H9 (cell line): ENCODE results near the gene RASL12. TPM values are rescaled to one million over a fixed set of nuclear protein-coding genes. Genes with fewer than 3 reads are reported as not detected.

Source experiments
- DNase-seq: peaks from one replicate; pipeline ENCODE4 v3.0.0-alpha.2; 2017
- H2AFZ ChIP-seq: one replicate; pipeline ENCODE4 v1.6.1; 2013; ENCODE audit warnings: mild to moderate bottlenecking, low read length, control low read depth, moderate library complexity
- H2AK5ac ChIP-seq: 2 replicates; pipeline ENCODE4 v1.6.1; 2013; ENCODE audit warnings: low read length, control low read depth, mixed read lengths; ENCODE audit not compliant: insufficient read length
- H2BK120ac ChIP-seq: one replicate; pipeline ENCODE4 v1.6.1; 2013; ENCODE audit warnings: low read depth, mild to moderate bottlenecking, low read length, control low read depth, inconsistent platforms; ENCODE audit not compliant: poor library complexity, severe bottlenecking
- H2BK12ac ChIP-seq: 2 replicates; pipeline ENCODE4 v1.6.1; 2013; ENCODE audit warnings: low read length, control low read depth, mixed read lengths, low read depth; ENCODE audit not compliant: insufficient read length
- H2BK15ac ChIP-seq: 2 replicates; pipeline ENCODE4 v1.6.1; 2013; ENCODE audit warnings: low read depth, low read length, control low read depth
- H2BK20ac ChIP-seq: one replicate; pipeline ENCODE4 v1.6.1; 2013; ENCODE audit warnings: low read depth, mild to moderate bottlenecking, low read length, control low read depth, inconsistent platforms; ENCODE audit not compliant: poor library complexity, severe bottlenecking
- H2BK5ac ChIP-seq: 2 replicates; pipeline ENCODE4 v1.6.1; 2013; ENCODE audit warnings: low read length, control low read depth, mixed read lengths; ENCODE audit not compliant: insufficient read length
- H3K14ac ChIP-seq: 2 replicates; pipeline ENCODE4 v1.6.1; 2013; ENCODE audit warnings: low read length, control low read depth; ENCODE audit not compliant: insufficient read depth
- H3K18ac ChIP-seq: 2 replicates; pipeline ENCODE4 v1.6.1; 2013; ENCODE audit warnings: low read depth, mild to moderate bottlenecking, mixed read lengths, low read length, control low read depth; ENCODE audit not compliant: insufficient read length
- H3K23ac ChIP-seq: 2 replicates; pipeline ENCODE4 v1.6.1; 2013; ENCODE audit warnings: low read length, control low read depth, mixed read lengths, low read depth; ENCODE audit not compliant: insufficient read length
- H3K23me2 ChIP-seq: 2 replicates; pipeline ENCODE4 v1.6.1; 2013; ENCODE audit warnings: low read depth, mild to moderate bottlenecking, mixed read lengths, low read length, control low read depth; ENCODE audit not compliant: insufficient read length, poor library complexity, severe bottlenecking
- H3K27ac ChIP-seq: 2 replicates; pipeline ENCODE4 v1.5.1; 2013; ENCODE audit warnings: low read length, control low read depth, mixed read lengths, low read depth; ENCODE audit not compliant: insufficient read length
- H3K27me3 ChIP-seq: 2 replicates; pipeline ENCODE4 v1.6.1; 2013; ENCODE audit warnings: low read length, control low read depth, inconsistent platforms; ENCODE audit not compliant: insufficient read depth
- H3K4ac ChIP-seq: 2 replicates; pipeline ENCODE4 v1.6.1; 2013; ENCODE audit warnings: low read depth, mild to moderate bottlenecking, control low read depth, inconsistent platforms, low read length, moderate library complexity
- H3K4me1 ChIP-seq: 2 replicates; pipeline ENCODE4 v1.6.1; 2013; ENCODE audit warnings: low read length, control low read depth, inconsistent platforms; ENCODE audit not compliant: insufficient read depth
- H3K4me2 ChIP-seq: 2 replicates; pipeline ENCODE4 v1.6.1; 2013; ENCODE audit warnings: low read length, control low read depth, mixed read lengths; ENCODE audit not compliant: insufficient read length, insufficient read depth
- H3K56ac ChIP-seq: 2 replicates; pipeline ENCODE4 v1.6.1; 2013; ENCODE audit warnings: low read depth, mild to moderate bottlenecking, mixed read lengths, low read length, control low read depth; ENCODE audit not compliant: insufficient read length
- H3K79me1 ChIP-seq: 2 replicates; pipeline ENCODE4 v1.6.1; 2013; ENCODE audit warnings: low read depth, mild to moderate bottlenecking, moderate library complexity, low read length, control low read depth, inconsistent platforms; ENCODE audit not compliant: insufficient read depth, poor library complexity, severe bottlenecking
- H3K79me2 ChIP-seq: 2 replicates; pipeline ENCODE4 v1.6.1; 2013; ENCODE audit warnings: low read length, control low read depth, inconsistent platforms; ENCODE audit not compliant: insufficient read depth
- H3K9ac ChIP-seq: 2 replicates; pipeline ENCODE4 v1.6.1; 2013; ENCODE audit warnings: low read length, control low read depth, mixed read lengths; ENCODE audit not compliant: insufficient read length; ENCODE audit errors: extremely low read depth
- H3K9me3 ChIP-seq: one replicate; pipeline ENCODE4 v1.6.1; 2013; ENCODE audit warnings: low read depth, low read length, inconsistent platforms; ENCODE audit not compliant: control insufficient read depth
- H3T11ph ChIP-seq: one replicate; pipeline ENCODE4 v1.6.1; 2013; ENCODE audit warnings: mild to moderate bottlenecking, low read length, control low read depth, inconsistent platforms
- H4K20me1 ChIP-seq: one replicate; pipeline ENCODE4 v1.6.1; 2013; ENCODE audit not compliant: control insufficient read depth, insufficient read length, insufficient read depth
- H4K5ac ChIP-seq: 2 replicates; pipeline ENCODE4 v1.6.1; 2013; ENCODE audit warnings: low read depth, mild to moderate bottlenecking, mixed read lengths, low read length, control low read depth; ENCODE audit not compliant: insufficient read length
- H4K8ac ChIP-seq: replicated peaks from 2 replicates; pipeline ENCODE4 v1.6.1; 2013; ENCODE audit warnings: low read length, control low read depth, mixed read lengths, low read depth; ENCODE audit not compliant: insufficient read length
- H4K91ac ChIP-seq: 2 replicates; pipeline ENCODE4 v1.6.1; 2013; ENCODE audit warnings: low read depth, mild to moderate bottlenecking, moderate library complexity, mixed read lengths, low read length, control low read depth; ENCODE audit not compliant: insufficient read length
- H3K27ac Mint-ChIP-seq, 3 experiments: 2 replicates in 2 of 3; 3 replicates in 1 of 3; pipeline ENCODE4 v1.8.0; 2020 to 2021; ENCODE audit warnings: mixed read lengths in 3 of 3, mild to moderate bottlenecking in 1 of 3, moderate library complexity in 1 of 3
- H3K27me3 Mint-ChIP-seq: 2 replicates; pipeline ENCODE4 v1.8.0; 2021; ENCODE audit warnings: low read depth, mild to moderate bottlenecking, moderate library complexity, mixed read lengths
- H3K36me3 Mint-ChIP-seq, 3 experiments: 2 replicates in 2 of 3; 3 replicates in 1 of 3; pipeline ENCODE4 v1.8.0; 2020 to 2021; ENCODE audit warnings: low read depth in 3 of 3, mixed read lengths in 3 of 3; ENCODE audit not compliant: insufficient read depth in 1 of 3
- H3K4me1 Mint-ChIP-seq, 2 experiments: 2 replicates each; pipeline ENCODE4 v1.8.0; 2020; ENCODE audit warnings: mixed read lengths in 2 of 2
- H3K4me3 Mint-ChIP-seq, 2 experiments: 2 replicates in 1 of 2; 3 replicates in 1 of 2; pipeline ENCODE4 v1.8.0; 2020 to 2021; ENCODE audit warnings: mild to moderate bottlenecking in 2 of 2, mixed read lengths in 2 of 2, moderate library complexity in 1 of 2
- H3K9me3 Mint-ChIP-seq, 2 experiments: 2 replicates in 1 of 2; 3 replicates in 1 of 2; pipeline ENCODE4 v1.8.0; 2020; ENCODE audit warnings: mild to moderate bottlenecking in 2 of 2, mixed read lengths in 2 of 2, moderate library complexity in 1 of 2
- WGBS: extraction: QIAGEN DNeasy Blood & Tissue Kit; methylation state at CpG from one replicate; pipeline ENCODE4 v1.1.7; 2013; ENCODE audit warnings: missing lambda C conversion rate, low lambda C conversion rate, mixed read lengths; ENCODE audit not compliant: insufficient read length; ENCODE audit errors: extremely low coverage; 5-methylcytosine and 5-hydroxymethylcytosine counted together
- total RNA-seq: library from RNA; stranded (reverse); gene quantifications from 2 replicates; pipeline ENCODE4 v1.2.1, GENCODE V29; 2021
- TF ChIP-seq, protein P1 (sequence below): fragments of 200-600 bp; sonication (generic); conservative IDR thresholded peaks from 3 replicates; pipeline ENCODE4 v1.8.0; 2021; ENCODE audit warnings: antibody characterized with exemption, mild to moderate bottlenecking

The RASL12 gene
- total RNA-seq, 1 experiment from 2014 or later, result 7.5 TPM

DNA sequence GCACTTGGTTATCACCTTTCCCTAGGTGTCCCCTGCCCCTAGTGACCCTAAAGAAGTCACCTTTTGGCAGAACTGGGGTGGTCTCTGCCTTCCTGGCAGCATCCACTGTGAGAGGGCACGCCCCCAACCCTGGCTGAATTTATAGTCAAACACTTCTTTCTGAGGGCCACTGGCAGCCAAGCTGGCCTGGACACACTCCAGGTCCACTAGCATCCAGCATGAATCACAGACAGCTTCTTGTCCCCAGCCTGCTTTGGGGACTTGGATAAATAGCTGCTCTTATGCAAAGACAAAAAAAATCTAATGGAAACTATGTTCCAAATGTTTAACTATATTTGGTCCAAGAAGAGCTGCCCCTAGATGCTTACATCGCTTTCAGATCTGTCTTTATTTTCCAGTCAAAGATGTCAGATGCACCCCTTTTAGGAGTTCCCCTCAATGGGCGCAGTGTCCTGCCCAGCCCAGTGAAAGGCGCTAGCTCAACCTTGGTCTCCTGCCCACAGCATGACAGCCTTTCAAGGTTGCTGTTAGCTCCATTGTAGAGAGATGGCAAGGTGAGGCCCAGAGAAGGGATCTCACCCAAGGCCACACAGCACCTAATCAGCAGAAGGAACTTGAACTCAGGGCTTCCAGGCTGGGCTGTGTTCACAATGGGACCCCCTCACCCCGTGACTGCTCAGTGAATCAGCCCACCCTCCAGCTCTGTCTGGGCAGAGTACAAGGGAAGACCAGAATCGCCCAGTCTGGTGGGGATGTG is 7.0 kb downstream of the RASL12 start:
- H3K79me1 ChIP-seq, result no peaks in the 10 kb centered on the region
- no peaks in the 10 kb centered on the region for H3K27me3 ChIP-seq
- no peak overlapping the region for H2BK120ac ChIP-seq
- no peaks in the 10 kb centered on the region for H3K23me2 ChIP-seq
- no peak overlapping the region for H2BK15ac ChIP-seq
- Mint-ChIP-seq H3K36me3 (peaks cover 0 to 6% (median 6%) of the 10 kb centered on the region in 3 experiments; a peak in 3 of 7 replicates), H3K9me3 (no peaks in the 10 kb centered on the region), H3K27me3 (no peaks in the 10 kb centered on the region), H3K4me1 (peaks cover 6 to 8% of the 10 kb centered on the region in 2 experiments), H3K4me3 (no peak overlapping the region), H3K27ac (no peak overlapping the region)
- H2BK12ac ChIP-seq, result no peak overlapping the region
- no peak overlapping the region for H3T11ph ChIP-seq
- no peak overlapping the region for H2AK5ac ChIP-seq
- H3K14ac ChIP-seq, result no peak overlapping the region
- H3K23ac ChIP-seq, result no peak overlapping the region
- H3K27ac ChIP-seq, result no peak overlapping the region
- H3K79me2 ChIP-seq, result no peaks in the 10 kb centered on the region
- TF ChIP-seq, protein P1, sequence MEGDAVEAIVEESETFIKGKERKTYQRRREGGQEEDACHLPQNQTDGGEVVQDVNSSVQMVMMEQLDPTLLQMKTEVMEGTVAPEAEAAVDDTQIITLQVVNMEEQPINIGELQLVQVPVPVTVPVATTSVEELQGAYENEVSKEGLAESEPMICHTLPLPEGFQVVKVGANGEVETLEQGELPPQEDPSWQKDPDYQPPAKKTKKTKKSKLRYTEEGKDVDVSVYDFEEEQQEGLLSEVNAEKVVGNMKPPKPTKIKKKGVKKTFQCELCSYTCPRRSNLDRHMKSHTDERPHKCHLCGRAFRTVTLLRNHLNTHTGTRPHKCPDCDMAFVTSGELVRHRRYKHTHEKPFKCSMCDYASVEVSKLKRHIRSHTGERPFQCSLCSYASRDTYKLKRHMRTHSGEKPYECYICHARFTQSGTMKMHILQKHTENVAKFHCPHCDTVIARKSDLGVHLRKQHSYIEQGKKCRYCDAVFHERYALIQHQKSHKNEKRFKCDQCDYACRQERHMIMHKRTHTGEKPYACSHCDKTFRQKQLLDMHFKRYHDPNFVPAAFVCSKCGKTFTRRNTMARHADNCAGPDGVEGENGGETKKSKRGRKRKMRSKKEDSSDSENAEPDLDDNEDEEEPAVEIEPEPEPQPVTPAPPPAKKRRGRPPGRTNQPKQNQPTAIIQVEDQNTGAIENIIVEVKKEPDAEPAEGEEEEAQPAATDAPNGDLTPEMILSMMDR, result no peak
- H3K4ac ChIP-seq, result no peak overlapping the region
- H2AFZ ChIP-seq, result no peak overlapping the region
- H3K18ac ChIP-seq, result no peak overlapping the region
- no peak overlapping the region for H4K8ac ChIP-seq
- no peak overlapping the region for H3K9ac ChIP-seq
- no peaks in the 10 kb centered on the region for H4K20me1 ChIP-seq
- no CpG with 5 or more reads among the region's 6 CpGs for WGBS
- H2BK20ac ChIP-seq, result no peak overlapping the region
- H3K56ac ChIP-seq, result no peak overlapping the region
- no peak overlapping the region for H2BK5ac ChIP-seq
- H4K5ac ChIP-seq, result no peak overlapping the region
- H3K9me3 ChIP-seq, result no peaks in the 10 kb centered on the region
- no peak for DNase-seq
- H3K4me1 ChIP-seq, result no peaks in the 10 kb centered on the region
- no peak overlapping the region for H3K4me2 ChIP-seq
- H4K91ac ChIP-seq, result no peak overlapping the region
